Measurements from ENCODE around the gene MALL.

MALL gene

GRCh38 chr2:110107092-110108079 is 8.2 kb downstream of the MALL start:
- CTCF ChIA-PET: interaction anchor here (0.8 to 1.3 kb wide), 2 partner anchors 14 to 50 kb away, joined by 3 read pairs; no protein-coding TSS in a partner anchor
- POLR2A ChIA-PET: no interaction called here
- DNase-seq (ENCODE audit: extremely low spot score): no peak
- TF ChIP-seq, protein P1, sequence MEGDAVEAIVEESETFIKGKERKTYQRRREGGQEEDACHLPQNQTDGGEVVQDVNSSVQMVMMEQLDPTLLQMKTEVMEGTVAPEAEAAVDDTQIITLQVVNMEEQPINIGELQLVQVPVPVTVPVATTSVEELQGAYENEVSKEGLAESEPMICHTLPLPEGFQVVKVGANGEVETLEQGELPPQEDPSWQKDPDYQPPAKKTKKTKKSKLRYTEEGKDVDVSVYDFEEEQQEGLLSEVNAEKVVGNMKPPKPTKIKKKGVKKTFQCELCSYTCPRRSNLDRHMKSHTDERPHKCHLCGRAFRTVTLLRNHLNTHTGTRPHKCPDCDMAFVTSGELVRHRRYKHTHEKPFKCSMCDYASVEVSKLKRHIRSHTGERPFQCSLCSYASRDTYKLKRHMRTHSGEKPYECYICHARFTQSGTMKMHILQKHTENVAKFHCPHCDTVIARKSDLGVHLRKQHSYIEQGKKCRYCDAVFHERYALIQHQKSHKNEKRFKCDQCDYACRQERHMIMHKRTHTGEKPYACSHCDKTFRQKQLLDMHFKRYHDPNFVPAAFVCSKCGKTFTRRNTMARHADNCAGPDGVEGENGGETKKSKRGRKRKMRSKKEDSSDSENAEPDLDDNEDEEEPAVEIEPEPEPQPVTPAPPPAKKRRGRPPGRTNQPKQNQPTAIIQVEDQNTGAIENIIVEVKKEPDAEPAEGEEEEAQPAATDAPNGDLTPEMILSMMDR (IDR thresholded peaks at IDR 0.05; ENCODE audit: control extremely low read depth, extremely low read depth, low read depth, missing control alignments): no peak

GRCh38 chr2:110106642-110107041 is 9.0 kb downstream of the MALL start:
- DNase-seq (ENCODE audit: extremely low spot score): no peak
- TF ChIP-seq, protein P1 (IDR thresholded peaks at IDR 0.05; ENCODE audit: control extremely low read depth, extremely low read depth, low read depth, missing control alignments): no peak
- CTCF ChIA-PET: interaction anchor here (1.3 kb wide), 1 partner anchor 51 kb away, joined by 3 read pairs; no protein-coding TSS in a partner anchor
- POLR2A ChIA-PET: no interaction called here

GRCh38 chr2:110105608-110106467 is 9.8 kb downstream of the MALL start:
- ChIA-PET POLR2A (no interaction called here), CTCF (no interaction called here)
- DNase-seq (ENCODE audit: extremely low spot score): no peak

DNA sequence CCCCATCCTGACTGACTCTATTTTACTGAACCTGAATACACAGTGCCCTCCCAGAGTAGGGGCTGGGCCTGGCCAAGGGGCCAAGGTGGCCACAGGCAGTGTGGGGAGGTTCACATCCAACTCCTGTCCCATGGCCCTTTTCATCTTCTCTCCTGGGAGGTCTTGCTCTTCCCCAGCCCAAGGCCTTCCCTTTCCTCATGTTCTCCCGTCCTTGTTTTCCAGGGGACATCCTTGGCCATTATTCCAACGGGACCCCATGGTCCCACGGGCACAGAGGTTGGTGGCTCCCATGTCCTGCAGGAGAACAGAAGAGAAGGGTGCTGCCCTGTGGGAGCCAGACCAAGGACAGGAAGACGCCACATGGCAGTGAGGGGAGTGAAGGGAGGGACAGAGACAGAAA is 10.4 kb downstream of the MALL start:
- ChIA-PET CTCF (no interaction called here), POLR2A (no interaction called here)
- DNase-seq (ENCODE audit: extremely low spot score): no peak
- TF ChIP-seq, protein P1 (IDR thresholded peaks at IDR 0.05; ENCODE audit: control extremely low read depth, extremely low read depth, low read depth, missing control alignments): no peak

More at GRCh38 chr2:110105608-110106467, 9.8 kb downstream of the MALL start:
- TF ChIP-seq, protein P1 (IDR thresholded peaks at IDR 0.05; ENCODE audit: control extremely low read depth, extremely low read depth, low read depth, missing control alignments): no peak

DNA sequence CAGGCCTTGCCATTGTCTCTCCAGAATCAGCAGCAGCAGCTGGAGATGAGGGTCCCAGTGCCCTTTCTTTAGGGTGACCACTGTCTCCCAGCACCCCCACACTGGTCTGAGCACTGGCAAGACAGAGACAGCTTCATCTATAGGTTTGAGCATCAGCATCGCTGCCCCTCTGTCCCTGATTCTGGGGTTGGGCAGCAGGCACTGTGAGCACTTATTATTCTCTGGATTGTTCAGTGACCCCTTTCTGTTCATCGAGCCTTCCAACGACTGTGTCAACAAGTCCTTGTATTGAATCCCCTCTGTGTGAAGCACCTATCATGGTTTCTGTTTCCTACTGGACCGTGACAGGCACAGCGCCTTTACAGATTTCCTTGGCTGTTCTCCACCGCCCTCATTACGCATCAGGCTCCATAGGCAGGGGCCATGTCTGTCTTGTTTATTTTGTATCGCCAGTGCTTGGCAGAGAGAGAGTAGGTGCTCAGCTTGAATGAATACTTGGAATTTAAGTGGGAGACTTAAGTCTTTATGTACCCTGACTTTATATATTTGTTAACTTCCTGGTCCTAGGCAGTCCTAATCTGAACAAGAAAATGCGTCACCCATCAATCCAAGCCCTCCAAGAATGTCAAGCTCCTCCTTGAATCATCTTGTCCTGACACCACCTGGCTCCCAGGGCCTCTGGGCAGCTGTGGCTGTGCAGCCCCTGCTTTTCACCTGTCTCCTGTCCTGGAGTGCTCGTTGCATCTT is 11.4 kb downstream of the MALL start:
- ChIA-PET POLR2A (no interaction called here), CTCF (no interaction called here)
- DNase-seq (ENCODE audit: extremely low spot score): no peak
- TF ChIP-seq, protein P1 (IDR thresholded peaks at IDR 0.05; ENCODE audit: control extremely low read depth, extremely low read depth, low read depth, missing control alignments): no peak

Data from GM10248 (cell line).